DMS 273 treated with DMSO at 0.1 percent for 48 hours (cell line): ENCODE data around the gene LACTBL1.
A peak's percentile ranks its signal among the peaks of the same experiment; 100 is the strongest.
"Not testable (repeated sequence)": the region's sequence is repeated elsewhere in the genome, so short reads cannot be mapped to it uniquely, and the experiment has no call there.

ENCODE experiments used
- DNase-seq: peaks from one replicate; lab custom pipeline; 2025; lab: John Stamatoyannopoulos, UW

LACTBL1 gene

DNA sequence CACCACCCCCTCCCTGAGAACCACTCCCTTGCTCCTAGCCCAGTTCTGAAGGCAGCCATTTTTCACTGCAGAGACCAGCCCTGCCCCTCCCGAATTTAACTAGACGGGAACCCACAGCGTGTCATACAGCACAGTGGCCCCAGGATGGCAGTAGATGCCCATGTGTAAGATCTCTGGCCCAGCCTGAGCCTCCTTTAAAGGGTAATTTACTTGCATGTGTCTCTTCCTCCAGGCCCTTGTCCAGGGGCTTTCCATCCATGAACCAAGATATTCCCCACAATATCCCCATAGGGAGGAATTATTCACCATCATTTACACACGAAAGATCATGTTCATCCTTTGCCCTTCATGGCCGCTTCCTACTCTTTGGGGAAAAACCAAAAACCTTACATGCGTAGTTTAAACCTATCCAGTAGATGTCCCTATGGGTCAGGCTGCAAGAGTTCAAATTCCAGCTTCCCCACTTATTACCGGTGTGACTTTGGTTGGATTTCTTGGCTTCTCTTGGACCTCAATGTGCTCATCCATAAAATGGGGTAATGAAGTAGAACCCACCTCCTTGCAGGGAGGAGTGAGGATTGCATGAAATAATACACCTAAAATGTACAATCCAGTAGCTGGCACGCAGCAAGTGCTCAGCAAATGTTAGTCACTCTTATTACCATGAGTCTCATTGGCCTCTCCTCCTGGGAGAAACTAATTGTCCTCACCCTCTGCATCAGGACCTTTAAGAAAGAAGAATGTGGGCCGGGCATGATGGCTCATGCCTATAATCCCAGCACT lies 4.0 kb upstream of the LACTBL1 start:
- DNase-seq, result peak; percentile 70

DNA sequence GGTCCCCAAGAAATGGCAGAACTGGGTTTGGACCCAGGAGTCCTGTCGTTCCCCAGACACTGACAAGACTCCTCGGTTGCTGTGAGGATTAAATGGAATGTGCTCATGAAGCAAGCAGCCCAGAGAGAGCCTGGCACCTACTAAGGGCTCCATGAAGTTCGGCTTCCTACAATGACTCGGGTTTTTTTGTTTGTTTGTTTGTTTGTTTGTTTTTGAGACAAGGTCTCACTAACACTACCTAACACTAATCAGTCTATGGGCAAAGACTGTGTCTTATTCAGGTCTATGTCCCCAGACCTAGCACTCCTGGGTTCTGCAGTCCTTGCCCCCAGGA lies 3.4 kb upstream of the LACTBL1 start:
- no peak for DNase-seq

DNA sequence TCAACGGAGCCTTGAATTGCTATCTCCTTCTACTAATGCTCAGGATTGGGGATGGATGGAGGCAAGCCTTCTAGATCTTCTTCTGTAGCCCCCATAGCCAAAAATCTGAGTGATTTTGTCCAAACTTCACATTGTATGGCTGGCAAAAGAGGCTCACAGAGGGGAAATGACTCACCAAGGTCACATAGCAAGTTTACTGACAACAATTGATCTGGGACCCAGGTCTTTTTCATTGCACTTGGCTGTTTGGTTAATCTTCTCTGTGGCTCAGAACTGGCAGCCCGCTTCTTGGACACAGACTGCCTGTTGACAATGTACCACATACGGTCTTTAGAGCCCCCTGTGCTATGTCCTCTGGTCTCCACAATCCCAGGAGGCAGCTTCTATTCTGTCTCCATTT lies 3.0 kb upstream of the LACTBL1 start:
- no peak for DNase-seq

DNA sequence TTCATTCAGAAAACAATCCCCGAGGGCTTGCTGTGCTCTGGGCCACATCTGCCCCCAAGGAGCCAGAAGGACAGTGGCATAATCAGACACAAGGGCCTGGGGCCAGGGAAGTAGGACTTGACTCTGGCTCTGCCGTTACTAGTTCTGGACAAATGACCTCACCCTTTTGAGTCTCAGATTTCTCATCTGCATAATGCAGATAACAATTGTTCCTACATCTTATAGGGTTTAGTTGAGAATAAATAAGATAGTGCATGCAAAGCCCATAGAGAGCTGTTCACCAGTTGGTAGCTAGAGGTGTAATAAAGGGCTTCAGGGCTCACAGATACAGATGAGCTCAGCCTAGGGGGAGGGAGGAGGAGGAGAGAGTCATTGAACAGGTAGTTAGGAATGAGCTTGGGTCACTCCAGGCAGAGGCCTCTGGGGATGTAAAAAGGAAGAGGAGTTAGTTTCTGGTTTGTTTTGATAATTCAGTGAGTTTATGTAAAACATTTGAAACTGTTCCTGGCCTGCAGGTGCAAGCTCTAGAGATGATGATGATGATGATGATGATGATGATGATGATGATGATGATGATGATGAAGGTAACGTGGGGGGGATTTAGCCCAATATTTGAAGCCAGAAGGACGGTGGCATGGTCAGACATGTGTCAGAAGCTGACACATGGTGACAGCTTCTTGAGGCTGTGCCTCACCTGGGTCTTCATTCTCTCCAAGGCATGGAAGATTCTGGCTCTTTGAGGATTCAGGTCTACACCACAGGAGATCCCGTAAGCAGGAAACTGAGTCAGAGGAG lies 858 bp downstream of the LACTBL1 start:
- no peak for DNase-seq

DNA sequence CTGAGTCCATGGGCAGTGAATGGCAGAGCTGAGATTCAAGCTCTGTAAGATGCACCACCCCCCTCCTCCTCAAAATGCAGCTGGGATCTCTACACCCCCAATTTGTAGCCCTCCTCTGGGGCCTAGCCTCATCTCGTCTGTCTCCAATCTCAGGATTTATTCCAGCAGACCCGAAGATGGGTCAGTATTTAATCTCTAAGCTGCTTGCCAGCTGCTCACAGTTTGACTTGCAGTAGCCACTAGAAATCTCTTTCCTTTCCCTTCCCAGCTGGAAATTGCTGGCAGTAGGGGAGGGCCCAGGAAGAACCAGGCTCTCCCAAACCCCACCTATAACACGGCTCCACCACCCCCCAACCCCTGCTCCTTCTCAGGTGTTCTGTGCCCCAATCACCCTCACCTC lies 1.5 kb downstream of the LACTBL1 start:
- DNase-seq, result no peak

DNA sequence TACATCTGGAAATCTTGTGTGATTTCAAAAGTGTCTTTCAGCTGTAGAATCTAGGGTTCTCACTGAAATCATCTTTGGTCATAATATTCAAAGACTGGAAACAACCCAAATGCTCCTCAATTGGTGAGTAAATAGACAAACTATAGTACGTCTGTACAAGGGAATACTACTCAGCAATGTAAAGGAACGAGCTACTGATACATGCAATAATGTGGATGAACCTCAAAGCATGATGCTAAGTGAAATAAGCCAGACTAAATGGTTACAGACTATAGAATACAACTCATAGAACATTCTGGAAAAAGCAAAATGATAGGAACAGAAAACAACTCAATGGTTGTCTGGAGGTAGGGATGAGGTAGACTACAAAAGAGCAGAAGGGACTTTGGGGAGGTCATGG lies 2.6 kb downstream of the LACTBL1 start:
- DNase-seq, result no peak

DNA sequence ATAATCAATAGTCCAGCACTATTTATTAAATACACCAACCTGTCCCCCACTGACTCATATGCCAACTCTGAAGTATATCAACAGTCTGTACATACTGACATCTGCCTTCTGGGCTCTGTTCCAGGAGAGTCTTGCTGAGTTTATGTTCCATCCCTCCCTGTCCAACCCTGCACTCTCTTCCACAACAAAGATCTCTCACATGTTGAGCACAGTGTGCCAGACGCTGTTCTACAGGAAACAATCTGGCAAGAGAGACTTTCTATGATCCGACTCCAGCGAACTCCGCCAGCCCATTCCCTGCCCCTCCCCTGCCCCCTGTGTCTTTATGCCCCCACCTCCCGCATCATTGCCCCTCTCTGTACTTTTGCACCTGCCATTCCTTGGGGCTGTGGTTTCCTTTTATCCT lies 3.4 kb downstream of the LACTBL1 start:
- DNase-seq, result peak; percentile 97

DNA sequence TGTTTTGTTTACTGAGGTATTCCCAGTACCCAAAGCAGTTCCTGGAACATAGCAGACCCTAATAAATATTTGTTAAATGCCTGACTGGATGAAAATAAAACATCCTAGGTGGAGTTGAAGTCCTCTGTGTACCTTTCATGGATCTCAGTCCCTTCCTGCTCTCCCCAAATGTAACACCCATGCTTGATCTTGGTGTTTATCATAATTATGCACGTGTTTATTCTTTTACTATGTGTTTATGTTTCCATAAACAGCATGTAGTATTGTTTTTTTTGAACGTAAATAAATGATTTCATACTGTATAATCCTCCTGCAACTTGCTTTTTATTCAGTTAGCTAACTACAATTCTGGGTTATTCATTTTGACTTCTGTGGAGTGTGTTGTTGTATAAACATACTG lies 4.8 kb downstream of the LACTBL1 start:
- DNase-seq, result no peak

DNA sequence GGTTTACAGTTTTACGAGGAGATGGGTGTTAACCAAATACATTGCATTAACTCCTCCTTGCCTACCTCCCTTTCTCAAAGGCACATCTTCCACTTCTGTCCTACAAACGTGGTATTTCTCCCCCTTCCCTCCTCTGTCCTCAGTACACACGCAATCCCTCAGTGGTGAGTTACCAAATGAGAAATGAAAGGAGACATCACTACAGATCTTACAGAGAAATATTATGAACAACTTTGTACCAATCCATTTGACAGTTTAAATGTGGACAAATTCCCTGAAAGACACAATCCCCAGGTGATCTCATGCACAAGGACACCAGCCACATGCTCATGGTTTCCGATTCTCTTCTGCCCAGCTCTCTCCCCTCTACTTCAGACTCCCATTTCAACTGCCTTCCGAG lies 6.4 kb downstream of the LACTBL1 start:
- no peak for DNase-seq

DNA sequence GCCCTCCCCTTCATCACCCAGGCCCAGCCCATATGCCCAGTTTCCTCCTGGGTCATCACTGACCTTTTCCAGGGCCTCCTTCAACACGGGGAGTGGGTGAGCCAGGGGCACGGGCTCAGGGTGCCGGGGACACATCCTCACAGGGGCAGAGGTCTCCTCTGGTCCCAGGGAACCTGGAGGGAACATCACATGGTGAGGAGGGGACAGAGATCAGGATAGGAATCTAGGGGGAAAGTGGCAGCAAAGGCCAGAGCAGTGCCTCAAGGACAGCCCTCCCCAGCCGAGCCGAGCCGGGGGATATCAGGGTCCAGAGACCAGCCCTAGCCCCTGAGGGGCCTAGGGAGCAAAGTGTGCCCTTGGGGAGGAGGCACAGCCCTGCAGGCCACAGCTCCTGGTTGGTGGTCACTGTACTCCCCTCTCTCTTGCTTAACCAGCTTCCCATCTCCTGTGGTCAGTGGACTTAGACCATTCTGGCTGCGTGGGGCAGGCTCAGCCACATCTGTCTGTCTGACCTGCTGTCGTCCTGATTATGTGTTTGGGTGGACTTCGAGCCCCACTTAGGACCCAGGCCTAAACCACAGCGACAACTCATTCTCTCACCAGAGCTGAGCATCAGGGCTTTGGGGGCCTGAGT lies 9.5 kb downstream of the LACTBL1 start:
- no peak for DNase-seq

DNA sequence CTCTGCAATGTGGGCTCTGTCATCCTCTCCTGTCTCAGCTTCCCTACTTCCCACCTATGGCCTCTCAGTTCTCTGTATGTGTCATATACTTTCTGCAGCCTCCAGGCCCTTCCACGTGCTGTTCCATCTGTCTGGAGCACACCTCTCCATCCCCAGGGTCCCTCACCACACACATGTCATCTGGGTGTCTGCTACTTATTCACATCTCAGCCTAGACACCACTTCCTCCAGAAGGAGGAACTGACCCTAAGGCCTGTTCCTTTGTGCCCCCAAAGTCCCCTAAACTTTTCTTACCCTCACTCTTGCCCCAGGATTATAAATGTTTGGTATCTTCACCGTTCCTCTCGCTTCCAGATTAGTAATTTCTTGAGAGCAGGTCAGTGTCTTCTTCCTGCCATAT lies 10.1 kb downstream of the LACTBL1 start:
- no peak for DNase-seq

DNA sequence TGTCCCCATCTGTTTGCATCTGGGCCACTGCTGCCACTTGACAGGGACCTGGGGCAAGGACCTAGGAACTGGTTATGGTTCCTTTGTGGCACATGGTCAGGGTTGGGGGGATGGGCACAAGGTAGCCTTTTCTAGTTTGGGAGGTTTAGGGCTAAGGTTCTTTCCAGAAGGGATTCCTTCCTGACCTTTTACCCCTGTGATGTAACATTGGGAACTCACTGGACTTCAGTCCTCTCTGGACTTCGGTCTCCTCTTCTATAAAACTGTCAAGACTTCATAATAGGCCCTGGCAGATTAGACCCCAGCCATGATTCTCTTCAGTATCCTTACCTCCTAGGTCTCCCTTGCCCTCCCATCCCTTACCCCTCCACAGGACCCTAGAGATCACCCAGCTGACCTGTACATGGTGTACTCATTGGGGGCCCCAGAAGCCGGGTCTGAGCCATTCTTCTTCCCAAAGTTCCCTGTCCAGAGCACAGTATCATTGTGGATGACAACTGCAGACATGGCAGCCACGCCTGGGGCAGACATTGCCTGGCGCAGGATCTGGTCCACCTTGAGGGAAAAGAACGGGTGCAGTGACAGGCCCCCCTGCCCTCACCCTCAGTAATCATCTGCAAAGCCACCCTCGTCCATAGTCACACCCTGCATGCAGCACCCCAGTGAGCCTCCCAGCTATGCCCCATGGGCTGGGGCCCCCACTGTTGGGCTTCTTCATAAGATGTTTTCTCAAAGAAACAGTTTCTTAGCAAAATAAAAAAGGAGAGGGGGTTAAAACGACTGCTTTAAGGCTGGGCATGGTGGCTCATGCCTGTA lies 12.9 kb downstream of the LACTBL1 start:
- DNase-seq, result no peak

DNA sequence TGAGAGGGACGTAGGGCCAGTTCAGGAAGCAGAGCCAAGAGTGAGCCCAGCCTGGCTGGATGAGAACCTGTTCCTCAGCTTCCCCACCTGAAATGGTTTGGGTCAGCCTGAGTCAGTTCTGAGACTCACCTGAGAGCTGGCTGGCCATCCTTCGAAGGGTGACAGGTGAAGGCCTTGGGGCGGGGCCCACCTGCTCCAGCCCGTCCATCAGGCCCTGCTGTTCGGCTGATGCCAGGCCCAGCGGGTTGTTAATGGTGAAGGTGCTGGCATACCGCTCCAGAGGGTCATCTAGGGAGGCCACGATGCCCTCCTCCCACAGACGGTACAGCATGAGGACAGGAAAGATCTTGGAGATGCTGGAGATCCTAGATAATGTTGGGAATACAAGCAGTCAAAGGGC lies 14.1 kb downstream of the LACTBL1 start:
- DNase-seq, result no peak

DNA sequence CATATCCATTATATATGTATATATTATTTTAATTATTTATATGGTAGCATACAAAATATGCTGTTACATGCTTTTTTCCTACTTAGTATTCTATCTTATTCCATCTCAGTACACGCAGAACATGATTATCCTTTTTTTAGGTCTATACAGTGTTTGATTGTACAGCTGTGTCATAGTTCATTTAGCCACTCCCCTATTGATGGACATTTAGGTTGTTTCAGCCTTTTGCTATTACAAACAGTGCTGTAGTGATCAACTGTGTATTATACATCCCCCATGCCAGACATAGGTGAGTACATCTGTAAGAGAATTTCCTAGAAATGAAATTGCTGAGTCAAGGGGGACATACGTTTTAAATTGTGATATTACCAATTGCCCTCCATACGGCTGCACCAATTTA lies 15.6 kb downstream of the LACTBL1 start:
- no peak for DNase-seq

DNA sequence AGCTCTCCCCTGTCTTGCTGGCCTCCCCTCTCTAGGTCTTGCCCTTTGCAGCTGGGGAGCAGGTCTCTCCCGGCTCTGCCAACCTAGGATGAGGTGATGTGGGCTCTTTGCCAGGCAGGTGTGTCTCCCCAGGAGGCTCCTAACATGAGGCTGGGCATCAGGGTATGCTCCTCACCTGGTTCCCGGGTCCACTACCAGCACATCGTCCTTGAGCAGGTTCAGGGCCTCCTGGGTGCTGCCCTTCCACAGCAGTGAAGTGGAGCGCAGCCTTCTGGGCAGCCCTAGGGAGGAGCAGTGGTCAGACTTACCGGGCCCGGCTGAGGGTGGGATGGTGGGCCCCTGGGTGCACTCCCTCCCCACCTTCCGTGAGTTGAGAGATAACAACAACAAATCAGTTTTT lies 17.5 kb downstream of the LACTBL1 start:
- DNase-seq, result no peak

DNA sequence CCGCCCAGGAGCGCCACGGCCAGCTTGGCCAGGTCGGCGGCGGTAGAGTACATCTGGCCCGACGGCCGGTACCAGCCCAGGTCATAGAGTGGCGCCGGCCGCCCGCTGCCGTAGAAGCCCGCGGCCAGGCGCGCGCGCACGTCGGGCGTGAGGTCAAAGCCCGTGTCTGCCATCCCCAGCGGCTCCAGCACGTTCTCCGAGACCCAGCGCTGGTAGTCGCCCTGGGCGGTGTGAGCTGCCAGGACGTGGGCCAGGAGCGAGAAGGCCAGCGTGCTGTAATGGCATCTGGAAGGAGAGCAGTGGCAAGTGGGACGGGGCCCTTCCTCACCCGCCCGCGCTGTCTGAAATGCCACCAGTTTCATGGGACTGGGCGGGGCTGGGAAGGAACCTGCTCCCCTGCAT lies 18.9 kb downstream of the LACTBL1 start:
- DNase-seq, result no peak

DNA sequence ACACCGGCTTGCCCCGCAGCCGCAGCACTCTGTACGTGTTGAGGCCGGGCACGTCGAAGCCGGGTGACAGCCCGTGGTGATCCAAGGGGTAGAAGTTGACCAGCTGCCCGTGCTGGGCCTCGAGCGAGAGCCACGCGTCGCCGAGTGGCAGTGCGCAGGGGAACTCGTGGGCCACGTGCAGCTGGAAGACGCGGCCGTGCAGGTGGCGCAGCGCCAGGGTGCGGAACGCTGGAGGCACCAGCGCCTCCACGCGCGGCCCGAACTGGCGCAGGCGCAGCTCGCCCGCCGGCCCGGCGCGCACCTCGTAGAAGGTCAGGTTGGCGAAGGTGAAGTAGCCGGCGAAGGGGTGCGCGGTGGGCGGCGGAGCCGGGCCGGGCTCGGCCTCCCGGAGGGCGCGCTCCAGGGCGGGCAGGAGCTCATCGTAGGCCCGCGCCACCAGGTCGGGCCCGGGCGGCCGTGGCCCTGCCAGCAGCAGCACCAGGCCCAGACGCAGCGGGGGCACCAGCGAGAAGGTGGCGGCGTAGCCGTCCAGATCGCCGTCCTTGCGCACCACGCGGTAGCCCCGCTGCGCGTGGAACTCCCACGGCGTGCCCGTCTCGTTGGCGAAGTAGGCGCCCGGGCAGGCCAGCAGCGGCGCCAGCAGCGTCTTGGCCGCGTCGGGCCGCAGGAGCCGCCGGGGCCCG lies 19.5 kb downstream of the LACTBL1 start:
- DNase-seq, result no peak

DNA sequence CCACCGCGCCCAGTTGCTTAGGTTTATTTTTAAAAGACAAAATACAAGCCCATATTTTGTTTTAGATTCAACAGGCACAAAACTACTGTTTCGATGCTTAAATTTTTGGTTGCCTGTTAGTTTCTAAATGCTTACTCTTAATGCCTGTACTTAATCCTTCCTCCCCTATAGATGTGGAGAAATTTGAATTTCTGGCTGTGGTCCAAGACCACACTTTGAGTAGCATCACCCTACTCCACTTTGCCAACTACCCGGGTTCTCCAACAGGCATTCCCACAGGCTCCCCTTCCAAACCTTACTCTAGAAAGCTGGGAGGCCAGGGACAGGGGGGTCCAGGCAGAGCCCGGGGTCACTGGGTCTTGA lies 20.0 kb downstream of the LACTBL1 start:
- no peak for DNase-seq

DNA sequence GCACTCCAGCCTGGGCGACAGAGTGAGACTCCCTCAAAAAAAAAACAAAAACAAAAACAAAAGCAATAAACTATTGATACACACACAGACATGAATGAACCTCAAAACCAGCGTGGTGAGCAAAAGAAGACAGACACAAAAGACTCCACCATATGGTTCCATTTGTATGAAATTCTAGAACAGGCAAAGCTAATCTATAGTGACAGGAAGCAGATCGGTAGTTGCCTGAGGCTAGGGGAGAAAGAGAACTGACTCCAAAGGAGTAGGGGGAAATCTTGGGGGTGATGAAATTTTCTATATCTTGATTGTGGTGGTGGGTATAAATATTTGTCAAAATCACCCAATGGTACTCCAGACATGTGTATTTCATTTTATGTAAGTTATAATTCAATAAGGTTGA lies 20.9 kb downstream of the LACTBL1 start:
- no peak for DNase-seq

DNA sequence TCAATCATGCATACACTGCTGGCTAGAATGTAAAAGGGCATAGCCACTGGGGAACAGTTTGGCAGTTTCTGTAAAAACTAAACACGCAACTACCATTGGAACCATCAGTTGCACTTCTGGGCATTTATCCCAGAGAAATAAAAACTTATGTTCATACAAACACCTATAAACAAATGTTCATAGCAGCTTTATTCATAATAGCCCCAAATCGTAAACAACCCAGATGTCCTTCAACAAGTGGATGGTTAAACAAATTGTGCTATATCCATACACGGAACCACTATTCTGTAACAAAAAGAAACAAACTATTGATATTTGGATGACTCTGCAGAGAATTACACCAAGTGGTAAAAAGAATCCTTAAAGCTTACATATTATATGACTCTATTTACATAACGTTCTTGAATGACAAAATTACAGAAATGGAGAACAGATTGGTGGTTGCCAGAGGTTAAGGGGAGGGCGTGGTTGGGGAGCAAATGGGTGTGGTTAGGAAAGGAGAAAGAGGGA lies 22.8 kb downstream of the LACTBL1 start:
- DNase-seq, result no peak

DNA sequence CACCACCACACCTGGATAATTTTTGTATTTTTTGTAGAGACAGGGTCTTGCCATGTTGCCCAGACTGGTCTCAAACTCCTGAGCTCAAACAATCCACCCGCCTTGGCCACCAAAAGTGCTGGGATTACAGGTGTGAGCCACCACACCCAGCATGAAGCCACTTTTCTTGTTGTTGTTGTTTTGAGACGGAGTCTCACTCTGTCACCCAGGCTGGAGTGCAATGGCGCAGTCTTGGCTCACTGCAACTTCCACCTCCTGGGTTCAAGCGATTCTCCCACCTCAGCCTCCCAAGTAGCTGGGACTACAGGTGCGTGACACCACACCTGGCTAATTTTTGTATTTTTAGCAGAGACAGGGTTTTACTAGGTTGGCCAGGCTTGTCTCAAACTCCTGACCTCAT lies 27.5 kb downstream of the LACTBL1 start:
- not testable (repeated sequence) for DNase-seq
